Measurements from ENCODE around the gene AKAP17A. TPM values are rescaled to one million over a fixed set of nuclear protein-coding genes. Genes with fewer than 3 reads are reported as not detected.
"Not testable (repeated sequence)": the region's sequence is repeated elsewhere in the genome, so short reads cannot be mapped to it uniquely, and the experiment has no call there.

The AKAP17A gene
- total RNA-seq, 1 experiment from 2014 or later, result 52.9 TPM

DNA sequence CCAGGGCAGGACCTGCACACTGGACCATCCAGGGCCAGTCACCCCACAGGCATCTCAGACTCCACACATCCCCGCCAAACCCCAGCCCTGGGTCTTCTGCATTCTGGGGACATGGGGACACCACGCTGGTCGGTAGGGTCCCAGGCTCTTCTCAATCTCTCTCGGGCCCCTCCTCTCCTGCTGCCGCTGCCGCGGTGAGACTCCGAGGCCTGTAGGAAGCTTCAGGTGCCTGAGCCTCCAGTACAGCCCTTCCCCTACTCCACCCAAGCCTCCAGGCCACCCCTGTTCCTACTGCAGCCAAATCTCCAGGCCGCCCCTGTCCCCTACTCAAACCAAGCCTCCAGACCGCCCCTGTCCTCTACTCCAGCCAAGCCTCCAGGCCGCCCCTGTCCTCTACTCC, 17.9 kb downstream of the AKAP17A start:
- DNase-seq, result no peak
- Histone ChIP-seq H3K36me3 (replicated peaks; ENCODE audit: control insufficient read depth, insufficient read depth, low read length) (no peaks in the 10 kb centered on the region), H3K27me3 (ENCODE audit: control insufficient read depth, insufficient read depth, low read length) (no peaks in the 10 kb centered on the region), H3K4me3 (ENCODE audit: insufficient read depth, low read depth, low read length) (no peak overlapping the region)

DNA sequence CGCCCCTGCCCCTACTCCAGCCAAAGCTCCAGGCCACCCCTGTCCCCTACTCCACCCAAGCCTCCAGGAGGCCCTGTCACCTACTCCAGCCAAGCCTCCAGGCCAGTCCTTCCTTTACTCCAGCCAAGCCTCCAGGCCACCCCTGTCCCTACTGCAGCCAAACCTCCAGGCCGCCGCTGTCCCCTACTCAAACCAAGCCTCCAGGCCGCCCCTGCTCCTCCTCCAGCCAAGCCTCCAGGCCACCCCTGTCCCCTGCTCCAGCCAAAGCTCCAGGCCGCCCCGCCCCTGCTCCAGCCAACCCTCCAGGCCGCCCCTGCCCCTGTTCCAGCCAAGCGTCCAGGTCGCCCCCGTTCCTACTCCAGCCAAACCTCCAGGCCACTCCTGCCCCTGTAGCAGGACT, 18.4 kb downstream of the AKAP17A start:
- no peak overlapping the region for H3K4me3 ChIP-seq (ENCODE audit: insufficient read depth, low read depth, low read length)
- no peaks in the 10 kb centered on the region for H3K36me3 ChIP-seq (replicated peaks; ENCODE audit: control insufficient read depth, insufficient read depth, low read length)
- H3K27me3 ChIP-seq (ENCODE audit: control insufficient read depth, insufficient read depth, low read length), result no peaks in the 10 kb centered on the region

DNA sequence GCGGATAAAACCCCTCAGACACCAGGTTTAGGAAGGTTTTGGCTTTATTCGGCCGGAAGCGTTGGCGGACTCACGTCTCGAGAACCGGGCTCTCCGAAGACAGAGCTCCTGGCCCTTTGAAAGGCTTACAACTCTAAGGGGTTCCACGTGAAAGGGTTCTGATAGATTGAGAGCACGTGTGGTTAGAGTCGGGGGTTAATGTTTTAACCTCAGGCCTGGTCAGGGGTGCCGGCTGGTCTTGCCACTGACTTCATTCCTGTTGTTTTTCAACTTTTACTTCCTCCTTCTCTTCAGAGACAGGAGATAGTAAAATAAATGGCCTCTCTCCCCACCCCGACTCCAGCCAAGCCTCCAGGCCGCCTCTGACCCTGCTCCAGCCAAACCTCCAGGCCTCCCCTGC, 18.8 kb downstream of the AKAP17A start:
- Histone ChIP-seq H3K27me3 (ENCODE audit: control insufficient read depth, insufficient read depth, low read length) (no peaks in the 10 kb centered on the region), H3K4me3 (ENCODE audit: insufficient read depth, low read depth, low read length) (no peak overlapping the region), H3K36me3 (replicated peaks; ENCODE audit: control insufficient read depth, insufficient read depth, low read length) (no peaks in the 10 kb centered on the region)
- no peak for DNase-seq

More for the DNA sequence above, 18.4 kb downstream of the AKAP17A start:
- no peak for DNase-seq

DNA sequence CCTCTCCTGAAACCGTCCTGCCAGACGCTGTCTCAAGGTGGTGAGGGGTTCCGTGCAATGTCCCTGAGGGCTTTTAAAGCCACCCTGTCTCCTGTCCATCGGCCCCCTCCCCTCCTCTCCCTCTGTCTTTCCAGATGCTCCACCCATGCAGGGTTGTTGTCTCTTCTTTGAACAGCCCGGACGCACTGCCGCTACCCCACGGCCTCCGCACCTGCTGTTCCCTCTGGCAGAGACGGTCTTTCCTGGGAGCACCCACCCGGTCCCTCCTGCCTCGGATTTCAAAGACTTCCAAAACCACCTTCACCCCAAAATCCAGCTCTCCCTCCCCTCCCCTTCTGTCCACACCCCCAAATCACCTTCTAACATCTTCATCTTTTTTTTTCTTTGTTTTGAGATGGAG, 19.3 kb downstream of the AKAP17A start:
- no peaks in the 10 kb centered on the region for H3K36me3 ChIP-seq (replicated peaks; ENCODE audit: control insufficient read depth, insufficient read depth, low read length)
- no peak overlapping the region for H3K4me3 ChIP-seq (ENCODE audit: insufficient read depth, low read depth, low read length)
- no peak for DNase-seq
- H3K27me3 ChIP-seq (ENCODE audit: control insufficient read depth, insufficient read depth, low read length), result no peaks in the 10 kb centered on the region

DNA sequence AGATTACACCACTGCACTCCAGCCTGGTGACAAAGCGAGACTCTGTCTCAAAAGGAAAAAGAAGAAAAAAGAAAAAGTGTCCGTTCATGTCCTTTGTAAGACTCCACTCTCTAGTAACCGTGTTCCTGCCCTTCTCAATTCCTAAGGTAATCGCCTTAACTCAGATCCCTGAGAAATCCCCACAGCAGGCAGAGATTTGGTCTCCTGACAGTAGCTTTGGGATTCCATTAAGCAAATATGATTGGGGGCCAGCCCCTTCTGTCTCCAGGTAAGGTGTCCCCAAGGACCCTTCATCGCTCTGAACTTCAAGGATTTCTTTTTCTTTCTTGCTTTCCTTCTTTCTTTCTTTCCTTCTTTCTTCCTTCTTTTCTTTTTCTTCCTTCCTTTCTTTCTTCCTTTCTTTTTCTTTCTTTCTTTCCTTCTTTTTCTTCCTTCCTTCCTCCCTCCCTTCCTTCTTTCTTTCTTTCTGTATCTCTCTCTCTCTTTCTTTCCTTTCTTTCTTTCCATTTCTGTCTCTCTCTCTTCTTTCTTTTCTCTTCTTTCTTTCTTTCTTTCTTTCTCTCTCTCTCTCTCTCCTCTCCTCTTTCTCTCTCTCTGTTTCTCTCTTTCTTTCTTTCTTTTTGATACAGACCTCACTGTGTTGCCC, 21.4 kb downstream of the AKAP17A start:
- Histone ChIP-seq H3K36me3 (replicated peaks; ENCODE audit: control insufficient read depth, insufficient read depth, low read length) (no peaks in the 10 kb centered on the region), H3K27me3 (ENCODE audit: control insufficient read depth, insufficient read depth, low read length) (no peaks in the 10 kb centered on the region), H3K4me3 (ENCODE audit: insufficient read depth, low read depth, low read length) (no peak overlapping the region)
- DNase-seq, result no peak

DNA sequence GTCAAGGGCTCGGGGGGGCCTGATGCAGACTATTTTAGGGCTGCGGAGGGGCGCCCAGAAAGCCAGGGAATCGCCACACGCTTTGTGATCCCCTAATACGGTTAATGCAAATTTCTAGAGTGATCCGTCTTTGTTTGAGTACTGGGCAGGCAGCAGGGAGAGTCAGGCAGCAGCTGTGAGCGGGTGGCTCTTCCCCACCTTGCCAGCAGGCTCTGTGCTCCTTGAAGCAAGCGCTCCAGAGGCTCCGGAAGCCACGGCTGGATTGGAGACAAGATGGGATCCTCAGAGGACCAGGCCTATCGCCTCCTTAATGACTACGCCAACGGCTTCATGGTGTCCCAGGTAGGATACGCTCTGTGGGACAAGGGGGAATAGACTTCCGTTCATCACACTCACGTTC, 23.5 kb downstream of the AKAP17A start, which contains the start of gene ASMT:
Gene ASMT, plus strand, starts transcription at position 133 of the 400 bp plus-strand sequence. Its CDS starts 141 bp downstream, at position 274.
- no peak within 1 kb of the TSS for H3K4me3 ChIP-seq (ENCODE audit: insufficient read depth, low read depth, low read length)
- DNase-seq, result peak; percentile 80
- no peaks in the 10 kb centered on the region for H3K27me3 ChIP-seq (ENCODE audit: control insufficient read depth, insufficient read depth, low read length)
- no peaks in the 10 kb centered on the region for H3K36me3 ChIP-seq (replicated peaks; ENCODE audit: control insufficient read depth, insufficient read depth, low read length)

DNA sequence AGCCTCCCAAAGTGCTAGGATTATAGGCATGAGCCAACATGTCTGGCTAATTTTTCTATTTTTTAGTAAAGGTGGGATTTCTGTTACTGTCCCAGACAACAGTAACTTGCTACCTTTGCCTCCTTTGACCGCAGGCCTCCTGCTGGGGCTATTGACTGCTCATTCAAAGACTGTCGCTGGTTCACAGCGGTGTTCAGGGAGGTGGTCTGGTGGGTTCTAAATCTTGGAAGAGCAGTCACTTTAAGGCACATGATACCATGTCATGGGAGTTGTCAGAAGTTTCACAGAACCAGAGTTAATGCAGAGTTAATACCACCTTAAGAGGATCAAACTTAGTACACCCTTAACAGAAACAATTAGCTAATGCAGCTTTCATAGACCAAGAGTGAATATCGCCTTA, 27.3 kb downstream of the AKAP17A start:
- Histone ChIP-seq H3K27me3 (ENCODE audit: control insufficient read depth, insufficient read depth, low read length) (no peaks in the 10 kb centered on the region), H3K4me3 (ENCODE audit: insufficient read depth, low read depth, low read length) (no peak overlapping the region), H3K36me3 (replicated peaks; ENCODE audit: control insufficient read depth, insufficient read depth, low read length) (no peaks in the 10 kb centered on the region)
- DNase-seq, result peak; percentile 70

DNA sequence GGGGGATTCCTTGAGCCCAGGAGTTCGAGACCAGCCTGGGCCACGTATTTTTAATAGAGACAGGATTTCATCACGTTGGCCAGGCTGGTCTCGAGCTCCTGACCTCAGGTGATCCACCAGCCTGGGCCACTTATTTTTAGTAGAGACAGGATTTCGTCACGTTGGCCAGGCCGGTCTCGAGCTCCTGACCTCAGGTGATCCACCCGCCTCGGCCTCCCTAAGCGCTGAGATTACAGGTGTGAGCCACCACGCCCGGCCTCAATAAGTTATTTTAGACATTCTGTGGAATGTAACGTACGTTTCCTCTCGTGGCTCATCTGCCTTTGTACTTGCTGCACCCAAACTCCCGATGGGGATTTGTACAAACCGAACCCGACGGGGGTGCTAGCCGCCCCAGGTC, 32.3 kb downstream of the AKAP17A start:
- no peak for DNase-seq
- H3K36me3 ChIP-seq (replicated peaks; ENCODE audit: control insufficient read depth, insufficient read depth, low read length), result no peaks in the 10 kb centered on the region
- no peak overlapping the region for H3K4me3 ChIP-seq (ENCODE audit: insufficient read depth, low read depth, low read length)
- no peaks in the 10 kb centered on the region for H3K27me3 ChIP-seq (ENCODE audit: control insufficient read depth, insufficient read depth, low read length)

DNA sequence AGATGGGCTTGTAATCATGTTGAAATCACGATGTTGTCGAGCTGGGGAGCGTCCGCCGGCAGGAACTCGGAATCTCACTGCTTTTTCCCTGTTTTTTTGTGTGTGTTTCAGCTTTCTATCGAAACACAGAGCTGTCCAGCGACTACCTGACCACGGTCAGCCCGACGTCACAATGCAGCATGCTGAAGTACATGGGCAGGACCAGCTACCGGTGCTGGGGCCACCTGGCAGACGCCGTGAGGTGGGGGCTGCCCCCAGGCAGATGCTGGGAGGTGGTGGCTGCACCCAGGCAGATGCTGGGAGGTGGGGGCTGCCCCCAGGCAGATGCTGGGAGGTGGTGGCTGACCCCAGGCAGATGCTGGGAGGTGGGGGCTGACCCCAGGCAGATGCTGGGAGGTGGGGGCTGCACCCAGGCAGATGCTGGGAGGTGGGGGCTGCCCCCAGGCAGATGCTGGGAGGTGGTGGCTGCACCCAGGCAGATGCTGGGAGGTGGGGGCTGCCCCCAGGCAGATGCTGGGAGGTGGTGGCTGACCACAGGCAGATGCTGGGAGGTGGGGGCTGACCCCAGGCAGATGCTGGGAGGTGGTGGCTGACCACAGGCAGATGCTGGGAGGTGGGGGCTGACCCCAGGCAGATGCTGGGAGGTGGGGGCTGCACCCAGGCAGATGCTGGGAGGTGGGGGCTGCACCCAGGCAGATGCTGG, 32.9 kb downstream of the AKAP17A start:
- H3K27me3 ChIP-seq (ENCODE audit: control insufficient read depth, insufficient read depth, low read length); H3K4me3 ChIP-seq (ENCODE audit: insufficient read depth, low read depth, low read length); H3K36me3 ChIP-seq (replicated peaks; ENCODE audit: control insufficient read depth, insufficient read depth, low read length): not testable (repeated sequence)
- DNase-seq, result peak; percentile 32

DNA sequence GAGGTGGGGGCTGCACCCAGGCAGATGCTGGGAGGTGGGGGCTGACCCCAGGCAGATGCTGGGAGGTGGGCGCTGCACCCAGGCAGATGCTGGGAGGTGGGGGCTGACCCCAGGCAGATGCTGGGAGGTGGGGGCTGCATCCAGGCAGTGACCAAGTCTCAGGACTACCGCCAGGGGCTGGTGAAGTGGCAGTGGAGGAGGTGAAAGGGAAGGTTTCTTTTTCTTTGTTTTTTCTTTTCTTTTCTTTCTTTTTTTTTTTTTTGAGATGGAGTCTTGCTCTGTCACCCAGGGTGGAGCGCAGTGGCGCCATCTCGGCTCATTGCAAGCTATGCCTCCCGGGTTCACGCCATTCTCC, 33.4 kb downstream of the AKAP17A start:
- not testable (repeated sequence) for H3K4me3 ChIP-seq (ENCODE audit: insufficient read depth, low read depth, low read length); H3K27me3 ChIP-seq (ENCODE audit: control insufficient read depth, insufficient read depth, low read length)

DNA sequence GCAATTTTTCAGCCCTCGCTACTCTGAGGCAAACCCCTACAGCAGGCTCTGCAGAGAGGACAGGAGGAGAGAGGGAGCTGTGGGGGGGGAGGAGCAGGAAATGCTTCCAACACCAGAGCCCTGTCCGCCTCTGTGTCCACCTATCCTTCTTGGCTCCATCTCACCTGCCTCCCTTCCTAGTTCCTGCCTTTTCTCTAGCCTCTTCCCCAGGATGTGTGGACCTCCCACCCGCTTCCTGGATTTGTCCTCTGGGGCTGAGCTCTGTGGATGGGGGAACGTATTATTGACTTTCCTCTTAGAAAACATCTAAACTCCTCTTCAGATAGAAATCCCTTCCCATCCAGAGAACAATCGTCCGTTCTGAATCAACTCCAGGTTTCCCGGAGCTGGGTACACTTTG, 37.8 kb downstream of the AKAP17A start:
- no peak for DNase-seq
- Histone ChIP-seq H3K27me3 (ENCODE audit: control insufficient read depth, insufficient read depth, low read length) (no peaks in the 10 kb centered on the region; the same call in 1 of the 2 replicates), H3K36me3 (replicated peaks; ENCODE audit: control insufficient read depth, insufficient read depth, low read length) (no peaks in the 10 kb centered on the region), H3K4me3 (ENCODE audit: insufficient read depth, low read depth, low read length) (no peak overlapping the region)

More for the DNA sequence above, 33.4 kb downstream of the AKAP17A start:
- DNase-seq; H3K36me3 ChIP-seq (replicated peaks; ENCODE audit: control insufficient read depth, insufficient read depth, low read length): not testable (repeated sequence)

DNA sequence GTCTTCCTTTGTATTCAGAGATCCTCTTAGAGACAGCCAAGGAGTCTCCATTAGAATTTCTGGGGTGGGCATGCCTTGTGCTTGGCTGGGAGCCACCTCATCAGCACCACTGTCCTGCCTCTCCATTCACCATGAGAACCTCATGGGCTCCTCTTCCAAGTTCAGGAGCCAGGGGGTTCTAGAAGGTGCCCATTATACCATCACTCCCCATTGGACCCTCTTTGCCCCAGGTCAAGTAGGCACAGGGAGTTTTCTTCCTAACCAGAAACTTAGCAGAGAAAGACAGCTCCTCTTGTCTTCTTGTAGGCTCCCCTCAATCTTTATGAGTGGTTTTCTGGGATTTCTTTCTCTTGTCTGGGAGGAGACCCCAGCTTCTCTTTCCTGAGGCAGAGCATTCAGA, 54.6 kb downstream of the AKAP17A start:
- H3K36me3 ChIP-seq (replicated peaks; ENCODE audit: control insufficient read depth, insufficient read depth, low read length), result no peaks in the 10 kb centered on the region
- no peak overlapping the region for H3K4me3 ChIP-seq (ENCODE audit: insufficient read depth, low read depth, low read length)
- no peaks in the 10 kb centered on the region for H3K27me3 ChIP-seq (ENCODE audit: control insufficient read depth, insufficient read depth, low read length)
- no peak for DNase-seq

DNA sequence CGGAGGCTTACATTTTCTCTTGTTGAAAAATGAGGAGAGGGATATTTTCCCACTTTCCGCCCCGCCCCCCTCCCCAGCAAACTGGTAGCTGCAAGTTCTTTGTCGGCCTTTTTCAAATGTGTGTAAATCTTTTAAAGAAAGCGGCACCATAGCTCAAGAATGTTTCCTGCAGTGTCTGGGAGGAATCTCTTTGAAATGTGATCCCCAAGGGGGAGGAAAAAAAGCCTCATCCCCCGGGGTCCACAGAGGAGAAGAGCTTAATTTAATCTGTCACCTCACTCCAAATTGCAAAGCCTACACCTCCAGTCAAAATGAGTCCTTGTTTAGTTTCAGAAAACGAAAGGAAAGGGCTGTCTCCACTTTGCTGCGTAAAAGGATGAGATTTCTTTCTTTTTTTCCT, 58.2 kb downstream of the AKAP17A start:
- DNase-seq, result peak; percentile 85
- Histone ChIP-seq H3K36me3 (replicated peaks; ENCODE audit: control insufficient read depth, insufficient read depth, low read length) (no peaks in the 10 kb centered on the region), H3K27me3 (ENCODE audit: control insufficient read depth, insufficient read depth, low read length) (no peaks in the 10 kb centered on the region), H3K4me3 (ENCODE audit: insufficient read depth, low read depth, low read length) (no peak overlapping the region)
